GM18519 (cell line): ENCODE data around the gene OSTC.
"Not testable (repeated sequence)": the region's sequence is repeated elsewhere in the genome, so short reads cannot be mapped to it uniquely, and the experiment has no call there.

Source experiments
- ATAC-seq: cut with Tn5 transposase; IDR thresholded peaks from one replicate; pipeline ENCODE4 v1.9.1; 2021; ENCODE audit warnings: mild to moderate bottlenecking, moderate library complexity; ENCODE audit not compliant: unreplicated experiment, low FRiP score

The OSTC gene

GRCh38 chr4:108709722-108710121 is 59.3 kb downstream of the OSTC start:
- no peak for ATAC-seq

- ATAC-seq, result not testable (repeated sequence)
These were observed 60.2 kb downstream of the OSTC start for GRCh38 chr4:108710578-108710977.

- ATAC-seq, result no peak
These were observed 64.5 kb downstream of the OSTC start for GRCh38 chr4:108714880-108715279.

GRCh38 chr4:108716340-108716739 is 65.9 kb downstream of the OSTC start:
- no peak for ATAC-seq

- no peak for ATAC-seq
These were observed 67.0 kb downstream of the OSTC start for GRCh38 chr4:108717386-108717785.
